IPS-18a (cell line): ENCODE results near the gene CFLAR.
"Not testable (repeated sequence)": the region's sequence is repeated elsewhere in the genome, so short reads cannot be mapped to it uniquely, and the experiment has no call there.

Experiments
- H3K27ac ChIP-seq: one replicate; pipeline ENCODE4 v1.5.1; 2013; ENCODE audit warnings: low read length
- H3K27me3 ChIP-seq: one replicate; pipeline ENCODE4 v1.6.1; 2013; ENCODE audit warnings: mild to moderate bottlenecking, low read length; ENCODE audit not compliant: control insufficient read depth, insufficient read depth
- H3K36me3 ChIP-seq: one replicate; pipeline ENCODE4 v1.6.1; 2013; ENCODE audit warnings: low read depth, low read length; ENCODE audit not compliant: control insufficient read depth
- H3K4me1 ChIP-seq: one replicate; pipeline ENCODE4 v1.6.1; 2013; ENCODE audit warnings: low read depth, low read length; ENCODE audit not compliant: control insufficient read depth
- H3K4me3 ChIP-seq: one replicate; pipeline ENCODE4 v1.5.1; 2013; ENCODE audit warnings: low read length
- H3K9ac ChIP-seq: one replicate; pipeline ENCODE4 v1.6.1; 2013; ENCODE audit warnings: mild to moderate bottlenecking, low read length, moderate library complexity
- H3K9me3 ChIP-seq: one replicate; pipeline ENCODE4 v1.6.1; 2013; ENCODE audit warnings: low read depth, low read length; ENCODE audit not compliant: control insufficient read depth

The CFLAR gene

DNA sequence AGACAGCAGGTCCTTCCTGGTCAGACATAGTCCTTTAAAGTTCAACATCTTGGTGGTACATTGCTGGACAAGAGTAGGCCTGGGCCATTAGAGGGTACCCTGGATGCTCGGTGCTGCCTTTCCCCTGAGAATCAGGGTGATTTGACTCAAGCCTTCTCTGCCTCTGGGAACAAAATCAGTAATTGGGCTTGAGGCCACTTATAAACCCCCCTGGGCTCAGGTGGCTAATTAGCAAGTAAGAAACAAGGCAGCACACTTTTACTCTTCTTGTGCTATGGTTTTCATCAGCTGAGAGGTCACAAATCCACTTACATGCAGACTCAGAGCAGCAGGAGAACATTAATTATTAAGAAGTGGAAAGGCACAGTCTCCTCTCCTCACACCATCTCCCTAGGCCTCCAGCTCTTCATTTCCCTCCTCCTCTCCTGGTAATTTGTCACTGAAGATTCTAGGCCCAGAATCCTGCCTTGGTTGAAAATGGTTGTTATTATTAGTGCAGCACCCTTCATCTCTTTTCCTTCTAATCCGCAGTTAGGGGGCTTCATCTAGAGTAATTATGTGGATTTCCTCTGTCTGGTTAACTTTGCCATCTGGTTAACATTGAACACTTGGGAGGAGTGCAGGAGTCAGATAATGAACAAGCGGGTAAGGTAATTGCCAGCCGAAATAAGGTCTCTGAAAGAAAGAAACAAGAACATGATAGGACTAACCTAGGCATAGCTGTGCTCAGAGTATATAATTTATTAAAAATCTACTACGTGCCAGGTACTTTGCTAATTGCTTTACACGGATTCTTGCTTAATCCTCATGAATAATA, 37.2 kb downstream of the CFLAR start:
- peaks cover 9% of the 10 kb centered on the region for H3K4me1 ChIP-seq
- no peak overlapping the region for H3K27ac ChIP-seq
- no peaks in the 10 kb centered on the region for H3K27me3 ChIP-seq
- H3K4me3 ChIP-seq, result no peak overlapping the region
- no peaks in the 10 kb centered on the region for H3K36me3 ChIP-seq
- H3K9me3 ChIP-seq, result no peaks in the 10 kb centered on the region
- H3K9ac ChIP-seq, result no peak overlapping the region

DNA sequence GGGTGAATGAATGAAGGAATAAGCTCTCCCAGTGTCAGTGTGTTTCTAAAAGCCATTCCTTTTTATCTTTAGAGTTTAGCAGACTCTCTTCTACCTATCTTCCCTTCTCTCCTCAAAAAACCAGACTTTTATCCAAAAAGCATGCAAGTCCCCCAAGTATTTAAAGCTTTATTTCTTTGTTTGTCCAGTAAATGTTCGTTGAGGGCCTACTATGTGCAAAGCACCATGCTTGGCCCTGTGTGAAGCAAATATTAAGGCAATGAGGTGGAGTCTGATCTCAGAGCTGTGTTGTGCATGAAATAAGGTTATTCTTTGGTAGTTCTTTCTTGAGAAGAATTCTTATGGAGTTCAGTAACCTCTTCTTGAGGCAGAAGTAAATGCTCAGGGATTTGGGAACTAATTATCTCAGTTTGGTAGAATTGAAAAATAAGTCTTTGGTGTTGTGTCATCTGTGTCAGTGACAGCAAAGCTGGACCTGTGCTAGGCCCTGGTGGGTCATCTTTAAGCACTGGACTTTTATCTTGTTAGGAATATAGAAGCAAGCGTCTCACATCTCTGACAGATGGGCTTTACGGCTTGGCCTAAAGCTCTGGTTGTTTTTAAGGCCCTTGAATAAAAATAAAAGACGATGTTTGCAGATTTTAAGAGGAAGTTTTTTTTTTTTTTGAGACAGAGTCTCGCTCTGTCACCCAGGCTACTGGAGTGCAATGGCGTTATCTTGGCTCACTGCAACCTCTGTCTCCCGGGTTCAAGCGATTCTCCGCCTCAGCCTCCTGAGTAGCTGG, 38.8 kb downstream of the CFLAR start:
- Histone ChIP-seq H3K27ac (no peak overlapping the region), H3K9ac (no peak overlapping the region), H3K36me3 (no peaks in the 10 kb centered on the region), H3K4me1 (peaks cover 7% of the 10 kb centered on the region), H3K4me3 (no peak overlapping the region), H3K27me3 (no peaks in the 10 kb centered on the region), H3K9me3 (no peaks in the 10 kb centered on the region)

GRCh38 chr2:201156036-201156435, 40.1 kb downstream of the CFLAR start:
- Histone ChIP-seq H3K27me3 (no peaks in the 10 kb centered on the region), H3K36me3 (no peaks in the 10 kb centered on the region), H3K4me3 (no peak overlapping the region), H3K27ac (no peak overlapping the region), H3K9me3 (no peaks in the 10 kb centered on the region), H3K9ac (no peak overlapping the region), H3K4me1 (peaks cover 7% of the 10 kb centered on the region)

DNA sequence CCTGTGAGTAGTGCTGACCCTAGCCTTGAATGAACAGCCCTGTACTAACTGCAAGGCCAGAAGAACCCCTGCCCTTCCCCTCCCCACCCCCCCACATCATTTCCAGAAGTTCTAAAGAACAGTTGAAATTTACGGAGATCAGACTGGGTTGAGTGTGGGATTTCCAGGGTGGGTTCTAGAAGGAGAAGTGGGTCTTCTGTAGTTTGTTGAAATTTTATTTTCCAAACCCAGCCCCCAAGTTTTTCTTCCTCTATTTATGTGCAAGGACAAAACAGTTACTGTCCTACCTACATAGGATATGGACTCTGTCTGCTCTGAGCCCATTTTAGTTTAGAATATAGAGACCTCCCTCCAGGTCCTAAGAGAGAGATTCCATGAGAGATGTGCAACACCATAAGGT, 40.7 kb downstream of the CFLAR start:
- peaks cover 7% of the 10 kb centered on the region for H3K4me1 ChIP-seq
- no peak overlapping the region for H3K4me3 ChIP-seq
- no peak overlapping the region for H3K9ac ChIP-seq
- H3K27me3 ChIP-seq, result no peaks in the 10 kb centered on the region
- no peaks in the 10 kb centered on the region for H3K9me3 ChIP-seq
- H3K27ac ChIP-seq, result no peak overlapping the region
- H3K36me3 ChIP-seq, result no peaks in the 10 kb centered on the region

GRCh38 chr2:201157694-201158093, 41.7 kb downstream of the CFLAR start:
- Histone ChIP-seq H3K4me1 (peaks cover 7% of the 10 kb centered on the region), H3K9me3 (no peaks in the 10 kb centered on the region), H3K27me3 (no peaks in the 10 kb centered on the region), H3K9ac (no peak overlapping the region), H3K4me3 (no peak overlapping the region), H3K27ac (no peak overlapping the region), H3K36me3 (no peaks in the 10 kb centered on the region)

DNA sequence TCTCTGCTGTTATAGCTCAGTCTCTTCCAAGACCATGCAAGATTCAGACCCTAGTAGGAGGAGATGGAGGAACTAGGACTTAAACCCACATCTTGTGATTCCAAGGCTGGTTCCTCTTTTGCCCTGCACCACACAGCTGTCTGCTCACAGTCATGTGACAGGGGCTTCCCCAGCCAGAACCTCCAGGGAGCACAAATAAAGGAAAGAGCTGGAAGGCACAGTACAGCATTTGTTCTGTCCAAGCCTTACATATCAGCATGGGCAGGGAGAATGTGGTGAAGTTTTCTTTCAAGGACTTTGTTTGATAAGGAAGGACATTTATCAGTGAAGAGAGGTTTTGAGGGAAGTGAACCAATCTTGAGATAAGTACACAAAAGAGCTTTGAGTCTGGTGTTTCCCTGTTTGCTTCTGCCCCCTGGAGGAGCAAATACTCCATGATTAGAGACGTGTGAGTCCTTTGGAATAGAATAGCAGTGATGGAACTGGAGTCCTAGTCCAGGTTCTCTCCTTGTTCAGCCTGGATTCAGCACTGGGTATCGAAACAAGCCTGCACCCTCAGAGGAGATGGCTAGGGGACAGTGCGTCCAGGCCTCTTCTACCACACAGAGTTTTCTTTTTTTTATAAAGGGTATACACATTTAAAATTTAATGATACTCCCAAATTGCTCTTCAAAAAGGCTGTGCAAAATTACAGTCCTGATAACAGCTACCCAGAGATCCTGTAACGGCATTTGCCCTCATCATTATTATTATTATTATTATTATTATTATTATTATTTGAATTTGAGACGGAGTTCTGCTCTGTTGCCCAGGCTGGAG, 42.4 kb downstream of the CFLAR start:
- Histone ChIP-seq H3K36me3 (no peaks in the 10 kb centered on the region), H3K9me3 (no peaks in the 10 kb centered on the region), H3K9ac (no peak overlapping the region), H3K4me3 (no peak overlapping the region), H3K4me1 (peaks cover 7% of the 10 kb centered on the region), H3K27me3 (no peaks in the 10 kb centered on the region), H3K27ac (no peak overlapping the region)

DNA sequence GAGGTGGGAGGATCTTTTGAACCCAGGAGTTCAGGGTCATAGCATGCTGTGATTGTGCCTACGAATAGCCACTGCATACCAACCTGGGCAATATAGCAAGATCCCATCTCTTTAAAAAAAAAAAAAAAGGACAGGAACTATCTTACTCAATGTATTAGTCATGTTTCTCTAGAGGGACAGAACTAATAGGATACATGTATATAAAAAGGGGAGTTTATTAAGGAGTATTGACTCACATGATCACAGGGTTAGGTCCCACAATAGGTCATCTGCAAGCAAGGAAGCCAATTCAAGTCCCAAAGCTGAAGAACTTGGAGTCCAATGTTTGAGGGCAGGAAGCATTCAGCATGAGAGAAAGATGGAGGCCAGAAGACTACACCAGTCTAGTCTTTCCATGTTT, 48.2 kb downstream of the CFLAR start:
- Histone ChIP-seq H3K36me3 (no peaks in the 10 kb centered on the region), H3K27ac (no peak overlapping the region), H3K9ac (no peak overlapping the region), H3K9me3 (no peaks in the 10 kb centered on the region), H3K4me3 (no peak overlapping the region), H3K4me1 (no peaks in the 10 kb centered on the region), H3K27me3 (no peaks in the 10 kb centered on the region)

- Histone ChIP-seq H3K9me3 (no peaks in the 10 kb centered on the region), H3K4me3 (no peak overlapping the region), H3K27ac (no peak overlapping the region), H3K9ac (no peak overlapping the region), H3K36me3 (no peaks in the 10 kb centered on the region), H3K27me3 (no peaks in the 10 kb centered on the region), H3K4me1 (no peaks in the 10 kb centered on the region)
These were observed 51.6 kb downstream of the CFLAR start for GRCh38 chr2:201167546-201167945.

- not testable (repeated sequence) for H3K27ac ChIP-seq, H3K4me3 ChIP-seq, H3K9me3 ChIP-seq, H3K36me3 ChIP-seq, H3K4me1 ChIP-seq, H3K27me3 ChIP-seq, H3K9ac ChIP-seq
These were observed 52.5 kb downstream of the CFLAR start for GRCh38 chr2:201168496-201168895.

GRCh38 chr2:201171259-201171814, 55.4 kb downstream of the CFLAR start:
- H3K36me3 ChIP-seq, result no peaks in the 10 kb centered on the region
- peaks cover 8% of the 10 kb centered on the region for H3K4me1 ChIP-seq
- no peaks in the 10 kb centered on the region for H3K9me3 ChIP-seq
- H3K4me3 ChIP-seq, result no peak overlapping the region
- no peak overlapping the region for H3K27ac ChIP-seq
- no peak overlapping the region for H3K9ac ChIP-seq
- no peaks in the 10 kb centered on the region for H3K27me3 ChIP-seq

DNA sequence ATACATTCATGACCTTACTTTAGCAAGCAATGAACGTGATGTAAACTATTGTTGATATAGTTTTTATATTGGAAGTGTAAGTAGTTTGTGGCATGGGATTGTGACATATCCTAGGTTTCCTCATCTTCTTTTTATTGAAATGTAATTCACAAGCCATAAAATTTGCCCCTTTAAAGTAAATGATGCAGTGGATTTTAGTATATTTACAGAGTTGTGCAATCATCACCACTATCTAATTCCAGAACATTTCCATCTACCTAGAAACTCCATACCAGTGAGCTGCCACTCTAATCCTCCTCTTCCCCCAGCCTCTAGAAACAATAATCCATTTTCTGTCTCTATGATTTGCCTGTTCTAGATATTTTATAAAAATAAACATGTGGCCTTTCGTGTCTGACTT, 56.3 kb downstream of the CFLAR start:
- Histone ChIP-seq H3K4me3 (no peak overlapping the region), H3K36me3 (no peaks in the 10 kb centered on the region), H3K27ac (no peak overlapping the region), H3K4me1 (peaks cover 8% of the 10 kb centered on the region), H3K9ac (no peak overlapping the region), H3K9me3 (no peaks in the 10 kb centered on the region), H3K27me3 (no peaks in the 10 kb centered on the region)
